ENCODE measurements around the gene NKX2-8.

- TF ChIP-seq CTCF (IDR thresholded peaks at IDR 0.05) (no peak), SMAD4 (CRISPR knock-in tag; IDR thresholded peaks at IDR 0.05) (no peak), FOXK1 (CRISPR knock-in tag; IDR thresholded peaks at IDR 0.05) (no peak), NFE2L1 (CRISPR knock-in tag; IDR thresholded peaks at IDR 0.05) (no peak)
Measured at GRCh38 chr14:36585100-36585499, 2.7 kb upstream of the NKX2-8 start.

Data from WTC11 (cell line).